HFFc6 (cell line): ENCODE results near the gene CGNL1. TPM values are rescaled to one million over a fixed set of nuclear protein-coding genes. Genes with fewer than 3 reads are reported as not detected.
A peak's percentile ranks its signal among the peaks of the same experiment; 100 is the strongest.

Experiments used
- DNase-seq: peaks from one replicate; pipeline ENCODE4 v3.0.0-alpha.2; 2018
- H3K27ac Mint-ChIP-seq: 2 replicates; pipeline ENCODE4 v1.8.0; 2020; ENCODE audit warnings: mild to moderate bottlenecking, mixed read lengths
- H3K27me3 Mint-ChIP-seq: 2 replicates; pipeline ENCODE4 v1.8.0; 2021; ENCODE audit warnings: mild to moderate bottlenecking, moderate library complexity, mixed read lengths; ENCODE audit not compliant: insufficient read depth
- H3K36me3 Mint-ChIP-seq: 2 replicates; pipeline ENCODE4 v1.8.0; 2021; ENCODE audit warnings: low read depth, mixed read lengths
- H3K4me1 Mint-ChIP-seq: 2 replicates; pipeline ENCODE4 v1.8.0; 2020; ENCODE audit warnings: low read depth, mixed read lengths
- H3K4me3 Mint-ChIP-seq: 2 replicates; pipeline ENCODE4 v1.8.0; 2020; ENCODE audit warnings: mild to moderate bottlenecking, moderate library complexity, mixed read lengths
- H3K9me3 Mint-ChIP-seq: 2 replicates; pipeline ENCODE4 v1.8.0; 2020; ENCODE audit warnings: mild to moderate bottlenecking, mixed read lengths
- total RNA-seq, 6 experiments: library from RNA; stranded (reverse); fragmentation: NEBNext Ultra II Directional; extraction: Animal tissue kit (Norgen Biotek cat#: 25700); gene quantifications; 2 replicates in 1 of 6; 3 replicates in 5 of 6; pipeline ENCODE4 v1.2.3, GENCODE V29; 2021
- TF ChIP-seq, protein P1 (sequence below): fragments of 200-600 bp; sonication (generic); IDR thresholded peaks from 2 replicates; pipeline ENCODE4 v1.5.0; 2021; ENCODE audit warnings: antibody characterized with exemption, mild to moderate bottlenecking

CGNL1 gene
- total RNA-seq, 6 experiments from 2014 or later: 0.05 to 0.20 (median 0.10) TPM; not detected in 2

DNA sequence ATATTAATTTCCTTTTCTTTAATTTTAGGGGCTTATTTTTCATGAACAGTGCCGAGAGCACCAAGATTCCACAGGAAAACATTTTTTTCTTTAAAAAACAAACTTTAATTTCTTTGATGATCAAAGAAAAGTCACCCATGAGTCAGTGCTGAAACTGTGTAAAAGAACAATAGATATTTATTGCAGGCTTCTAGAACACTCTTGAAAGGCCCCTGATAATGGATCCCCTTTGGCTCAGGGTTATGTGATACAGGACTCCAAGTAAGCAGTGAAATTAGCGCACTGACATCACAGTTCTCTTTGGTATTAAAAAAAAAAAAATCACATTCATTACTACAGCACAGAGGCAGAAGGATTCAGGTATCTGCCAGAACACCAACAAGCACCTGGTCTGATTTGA, 149.3 kb downstream of the CGNL1 start:
- H3K27me3 Mint-ChIP-seq: peaks cover 33% of the 10 kb centered on the region
- no peak overlapping the region for H3K4me3 Mint-ChIP-seq
- no peak overlapping the region for H3K27ac Mint-ChIP-seq
- TF ChIP-seq, protein P1, sequence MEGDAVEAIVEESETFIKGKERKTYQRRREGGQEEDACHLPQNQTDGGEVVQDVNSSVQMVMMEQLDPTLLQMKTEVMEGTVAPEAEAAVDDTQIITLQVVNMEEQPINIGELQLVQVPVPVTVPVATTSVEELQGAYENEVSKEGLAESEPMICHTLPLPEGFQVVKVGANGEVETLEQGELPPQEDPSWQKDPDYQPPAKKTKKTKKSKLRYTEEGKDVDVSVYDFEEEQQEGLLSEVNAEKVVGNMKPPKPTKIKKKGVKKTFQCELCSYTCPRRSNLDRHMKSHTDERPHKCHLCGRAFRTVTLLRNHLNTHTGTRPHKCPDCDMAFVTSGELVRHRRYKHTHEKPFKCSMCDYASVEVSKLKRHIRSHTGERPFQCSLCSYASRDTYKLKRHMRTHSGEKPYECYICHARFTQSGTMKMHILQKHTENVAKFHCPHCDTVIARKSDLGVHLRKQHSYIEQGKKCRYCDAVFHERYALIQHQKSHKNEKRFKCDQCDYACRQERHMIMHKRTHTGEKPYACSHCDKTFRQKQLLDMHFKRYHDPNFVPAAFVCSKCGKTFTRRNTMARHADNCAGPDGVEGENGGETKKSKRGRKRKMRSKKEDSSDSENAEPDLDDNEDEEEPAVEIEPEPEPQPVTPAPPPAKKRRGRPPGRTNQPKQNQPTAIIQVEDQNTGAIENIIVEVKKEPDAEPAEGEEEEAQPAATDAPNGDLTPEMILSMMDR: no peak
- H3K4me1 Mint-ChIP-seq: peaks cover 26% of the 10 kb centered on the region
- no peaks in the 10 kb centered on the region for H3K9me3 Mint-ChIP-seq
- no peaks in the 10 kb centered on the region for H3K36me3 Mint-ChIP-seq
- DNase-seq: no peak

DNA sequence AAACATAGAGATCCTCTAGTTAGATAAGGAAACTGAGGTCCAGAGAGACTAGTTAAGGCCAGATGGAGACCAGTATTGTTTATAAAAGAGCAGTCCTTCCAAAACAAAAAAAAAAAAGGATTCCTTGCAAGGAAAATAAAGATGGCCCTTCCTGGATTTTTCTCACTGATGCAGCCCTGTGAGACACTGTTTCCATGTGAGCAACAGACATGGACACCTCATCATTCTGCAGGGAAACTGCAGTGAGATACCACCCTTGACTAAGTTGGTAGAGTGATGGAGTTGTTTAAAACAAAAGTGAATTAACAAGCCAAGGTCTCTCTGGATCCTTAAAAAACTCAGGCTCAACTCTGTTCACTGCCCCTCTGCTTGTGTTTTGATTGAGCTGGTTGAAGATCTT, 149.8 kb downstream of the CGNL1 start:
- TF ChIP-seq, protein P1: no peak
- Mint-ChIP-seq H3K4me1 (peaks cover 26% of the 10 kb centered on the region), H3K36me3 (no peaks in the 10 kb centered on the region), H3K27ac (no peak overlapping the region; the same call in 1 of the 2 replicates), H3K27me3 (peaks cover 34% of the 10 kb centered on the region), H3K4me3 (no peak overlapping the region), H3K9me3 (no peaks in the 10 kb centered on the region)
- no peak for DNase-seq

- TF ChIP-seq, protein P1: no peak
- no peaks in the 10 kb centered on the region for H3K36me3 Mint-ChIP-seq
- H3K27me3 Mint-ChIP-seq: peaks cover 35% of the 10 kb centered on the region
- H3K9me3 Mint-ChIP-seq: no peaks in the 10 kb centered on the region
- H3K4me3 Mint-ChIP-seq: no peak overlapping the region
- no peak for DNase-seq
- peaks cover 26% of the 10 kb centered on the region for H3K4me1 Mint-ChIP-seq
- H3K27ac Mint-ChIP-seq: no peak overlapping the region
Measured at GRCh38 chr15:57526615-57527014, 150.3 kb downstream of the CGNL1 start.

- Mint-ChIP-seq H3K27me3 (peaks cover 30% of the 10 kb centered on the region), H3K4me3 (no peak overlapping the region), H3K9me3 (no peaks in the 10 kb centered on the region), H3K4me1 (peaks cover 26% of the 10 kb centered on the region), H3K27ac (no peak overlapping the region), H3K36me3 (no peaks in the 10 kb centered on the region)
- TF ChIP-seq, protein P1: peak; percentile 90
- peak; percentile 78 for DNase-seq
Measured at GRCh38 chr15:57527382-57528091, 151.2 kb downstream of the CGNL1 start.

GRCh38 chr15:57528940-57529565, 152.7 kb downstream of the CGNL1 start:
- Mint-ChIP-seq H3K27me3 (peaks cover 30% of the 10 kb centered on the region), H3K4me1 (peaks cover 26% of the 10 kb centered on the region), H3K9me3 (no peaks in the 10 kb centered on the region), H3K36me3 (no peaks in the 10 kb centered on the region), H3K4me3 (no peak overlapping the region), H3K27ac (no peak overlapping the region)
- TF ChIP-seq, protein P1: no peak
- DNase-seq: no peak
